ENCODE data around the gene TXNIP.
"Not testable (repeated sequence)": the region's sequence is repeated elsewhere in the genome, so short reads cannot be mapped to it uniquely, and the experiment has no call there.

Gene TXNIP, protein sequence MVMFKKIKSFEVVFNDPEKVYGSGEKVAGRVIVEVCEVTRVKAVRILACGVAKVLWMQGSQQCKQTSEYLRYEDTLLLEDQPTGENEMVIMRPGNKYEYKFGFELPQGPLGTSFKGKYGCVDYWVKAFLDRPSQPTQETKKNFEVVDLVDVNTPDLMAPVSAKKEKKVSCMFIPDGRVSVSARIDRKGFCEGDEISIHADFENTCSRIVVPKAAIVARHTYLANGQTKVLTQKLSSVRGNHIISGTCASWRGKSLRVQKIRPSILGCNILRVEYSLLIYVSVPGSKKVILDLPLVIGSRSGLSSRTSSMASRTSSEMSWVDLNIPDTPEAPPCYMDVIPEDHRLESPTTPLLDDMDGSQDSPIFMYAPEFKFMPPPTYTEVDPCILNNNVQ

DNA sequence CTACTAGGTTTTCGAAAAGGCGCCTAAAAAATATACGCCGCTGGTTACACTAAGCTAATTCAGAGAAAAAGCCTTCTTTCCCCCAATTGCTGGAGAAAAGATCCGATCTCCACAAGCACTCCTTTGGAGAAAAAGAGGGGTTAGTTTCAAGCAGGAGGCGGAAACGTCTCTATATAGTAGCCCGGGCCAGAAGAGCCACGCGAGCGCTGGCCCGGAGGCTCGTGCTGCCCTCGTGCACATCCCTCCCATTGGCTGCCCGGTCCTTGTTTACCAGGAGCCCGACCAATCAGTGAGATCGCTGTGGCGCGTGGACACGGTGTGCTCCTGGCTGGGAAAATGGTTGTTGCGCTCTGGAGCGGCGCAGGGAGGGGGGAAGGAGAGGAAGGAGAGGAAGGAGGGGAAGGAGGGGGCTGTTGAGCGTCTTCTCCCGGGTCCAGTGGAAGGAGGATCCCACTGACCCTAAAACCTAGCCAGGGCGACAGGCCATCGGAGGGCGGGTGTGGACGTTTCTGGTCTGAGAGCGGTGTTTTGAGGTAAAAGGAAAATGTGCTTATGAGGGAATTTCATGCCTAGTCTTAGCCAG is at the start of gene TXNIP:
Gene TXNIP, minus strand, starts transcription at position 147 of the 583 bp plus-strand sequence. CDS start 313 bp downstream, outside the sequence.
- DNase-seq, result peak; percentile 98 to 99

DNA sequence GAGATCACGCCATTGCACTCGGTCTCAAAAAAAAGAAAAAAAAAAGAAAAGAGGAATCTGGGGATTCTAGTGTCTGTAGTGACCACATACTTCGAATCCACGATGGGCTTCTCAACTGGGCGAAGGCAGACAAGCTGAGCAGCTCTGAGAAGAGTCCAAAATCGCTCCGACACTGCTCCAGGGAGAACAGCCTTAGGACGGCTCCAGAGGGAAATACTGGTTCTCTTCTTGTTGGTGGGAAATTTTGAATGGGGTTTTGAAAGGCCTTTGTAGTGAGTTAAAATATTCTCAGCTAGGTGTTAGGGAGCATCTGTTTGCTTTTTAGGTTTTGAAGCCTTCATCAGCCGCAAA is 43.4 kb upstream of the TXNIP start:
- no peak for DNase-seq

DNA sequence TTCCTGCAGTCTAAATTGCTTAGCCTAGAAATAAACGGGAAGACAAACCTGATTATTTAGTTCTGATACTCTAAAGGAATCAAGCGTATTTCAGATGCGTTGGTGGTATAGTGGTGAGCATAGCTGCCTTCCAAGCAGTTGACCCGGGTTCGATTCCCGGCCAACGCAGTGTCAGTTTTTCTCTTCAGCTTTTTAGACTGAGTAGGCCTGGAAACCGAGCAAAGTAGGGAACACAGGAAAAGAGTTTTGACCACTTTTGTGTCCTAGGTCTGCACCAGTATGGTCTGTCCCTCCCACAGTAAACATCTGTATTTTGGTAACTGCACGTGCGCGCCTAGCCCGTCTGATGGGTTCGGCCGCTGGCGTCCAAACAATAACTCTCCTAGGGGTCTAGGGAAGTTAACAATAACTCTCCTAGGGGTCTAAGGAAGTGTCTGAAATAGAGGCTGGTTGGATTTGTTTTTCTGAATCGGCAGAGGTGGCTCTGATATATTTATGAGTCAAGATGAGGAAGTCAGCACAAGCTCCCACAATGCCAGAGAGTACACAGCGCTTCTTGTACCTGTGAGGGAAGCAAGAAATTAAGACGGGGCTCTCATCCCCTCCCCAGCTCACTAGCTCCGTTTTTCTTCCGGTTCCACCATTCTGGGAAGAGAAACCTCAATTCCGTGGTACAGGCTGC is 40.7 kb upstream of the TXNIP start:
- DNase-seq, result peak; percentile 81 to 86

DNA sequence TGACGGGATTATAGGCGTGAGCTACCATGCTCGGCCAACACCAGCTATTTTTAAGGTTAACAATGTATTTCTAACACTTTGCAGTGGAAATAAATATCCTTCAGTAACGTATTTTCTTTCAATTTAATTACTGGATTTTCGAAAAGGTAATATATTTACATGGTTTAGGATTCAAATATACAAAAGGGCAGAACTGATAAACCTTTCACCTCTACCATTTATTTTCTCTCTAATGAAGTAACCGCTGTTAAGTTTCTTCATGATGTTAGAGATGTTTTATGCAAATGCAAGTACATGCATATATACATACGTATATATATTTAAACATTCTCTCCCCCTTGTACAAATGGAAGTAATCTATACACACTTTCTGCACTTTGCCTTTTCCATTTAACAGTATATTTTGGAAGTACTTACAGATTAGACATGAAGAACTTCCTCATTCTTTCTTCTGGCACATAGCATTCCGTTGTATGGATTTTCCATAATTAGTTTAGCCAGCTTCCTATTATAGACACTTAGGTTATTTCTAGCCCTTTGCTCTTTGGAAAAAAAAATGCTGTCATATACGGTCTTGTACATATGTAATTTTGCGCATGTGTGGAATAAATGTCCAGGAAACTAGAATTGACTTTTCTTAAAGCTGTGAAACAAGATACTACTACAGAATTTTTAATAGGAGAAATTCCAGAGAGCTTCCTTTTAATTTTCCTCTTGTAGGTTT is 40.0 kb upstream of the TXNIP start:
- DNase-seq, result peak; percentile 72 to 73

DNA sequence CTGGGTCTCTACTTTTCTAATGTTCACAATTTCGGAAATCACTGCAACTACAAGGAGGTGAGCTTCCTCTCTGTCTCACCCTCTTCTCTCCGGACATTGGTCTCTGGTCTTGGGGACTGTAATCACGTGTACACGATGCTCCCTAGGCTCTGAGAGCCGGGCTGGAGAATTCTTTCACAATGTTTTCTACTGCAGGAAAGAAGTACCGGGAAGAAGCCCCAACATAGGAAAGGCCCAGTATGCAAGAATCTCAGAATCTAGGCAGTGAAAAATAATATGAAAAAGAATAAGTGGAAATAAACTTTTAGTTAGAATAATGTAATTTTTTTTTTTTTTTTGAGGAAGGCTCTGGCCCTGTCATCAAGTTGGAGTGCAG is 38.7 kb upstream of the TXNIP start:
- peak in 1 of 2 experiments; percentile 48 for DNase-seq

DNA sequence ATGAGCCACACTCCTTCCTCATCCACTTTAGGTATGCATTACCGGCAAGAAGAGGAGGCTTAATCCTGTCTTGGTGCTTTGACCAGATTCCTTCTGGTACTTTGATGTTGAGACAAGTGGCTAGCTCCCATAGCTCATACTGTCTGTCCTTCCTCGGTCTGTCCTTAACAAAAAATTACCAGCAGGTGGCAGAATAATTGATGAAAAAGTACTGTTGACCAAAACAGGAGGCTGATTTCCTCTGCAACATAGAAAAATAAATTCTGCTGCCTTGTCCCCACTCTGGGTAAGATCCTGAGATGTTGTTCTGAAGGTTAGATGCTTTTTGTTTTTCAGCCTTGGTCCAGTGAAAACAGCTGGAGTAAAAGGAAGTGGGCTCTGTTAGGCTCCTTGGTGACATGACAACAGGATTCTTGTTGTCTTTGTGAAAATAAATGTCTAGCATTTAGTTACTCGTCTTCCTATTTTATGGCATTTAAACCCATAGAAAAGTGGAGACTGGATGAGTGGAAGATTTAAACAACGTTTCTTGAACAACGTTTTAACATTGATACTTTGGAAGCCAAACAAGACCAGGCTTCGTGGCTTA is 36.3 kb upstream of the TXNIP start:
- DNase-seq, result peak; percentile 63 to 84

DNA sequence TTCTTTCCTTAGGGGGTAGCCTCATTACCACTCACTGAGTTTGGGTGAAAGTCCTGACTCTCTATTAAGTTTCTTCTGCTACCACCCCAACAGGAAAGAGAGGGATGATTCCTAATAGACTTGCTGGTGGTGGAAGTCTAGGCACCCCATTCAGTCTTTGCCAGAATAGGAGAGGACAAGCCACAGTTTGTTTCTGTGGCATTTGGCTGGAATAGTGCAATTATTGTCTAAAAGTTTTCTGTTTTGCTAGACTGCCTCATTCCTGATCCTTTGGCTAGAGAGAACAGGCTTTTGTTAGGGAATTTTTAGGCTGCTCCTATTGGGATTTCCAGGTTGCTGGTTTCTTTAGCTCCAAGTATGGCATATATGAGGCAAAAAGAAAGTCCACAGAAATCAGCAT is 35.1 kb upstream of the TXNIP start:
- DNase-seq, result no peak

DNA sequence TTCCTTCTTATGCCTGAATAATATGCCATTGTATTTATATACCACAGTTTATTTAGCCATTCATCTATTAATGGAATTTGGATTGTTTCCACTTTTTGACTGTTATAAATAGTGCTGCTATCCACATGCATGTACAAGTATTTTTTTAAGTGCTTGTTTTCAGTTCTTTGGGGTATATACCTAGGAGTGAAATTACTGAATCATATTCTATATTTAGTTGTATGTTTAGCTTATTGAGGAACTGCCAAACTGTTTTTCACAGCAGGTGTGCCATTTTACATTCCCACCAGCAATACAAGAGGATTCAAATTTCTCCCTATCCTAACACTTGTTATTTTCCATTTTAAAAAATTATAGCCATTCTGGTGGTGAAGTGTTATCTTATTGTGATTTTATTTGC is 32.7 kb upstream of the TXNIP start:
- no peak for DNase-seq

DNA sequence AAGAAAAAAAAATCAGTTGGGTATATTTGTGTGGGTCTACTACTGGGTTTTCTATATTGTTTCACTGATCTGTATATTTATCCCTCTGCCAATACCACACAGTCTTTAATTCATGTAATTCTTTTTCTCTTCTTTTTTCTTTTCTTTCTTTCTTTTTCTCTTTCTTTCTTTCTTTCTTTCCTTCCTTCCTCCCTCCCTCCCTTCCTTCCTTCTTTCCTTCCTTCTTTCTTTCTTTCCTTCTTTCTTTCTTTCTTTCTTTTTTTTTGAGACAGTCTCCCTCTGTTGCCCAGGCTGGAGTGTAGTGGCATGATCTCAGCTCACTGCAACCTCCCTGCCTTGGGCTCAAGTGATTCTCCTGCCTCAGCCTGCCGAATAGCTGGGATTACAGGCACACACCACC is 30.3 kb upstream of the TXNIP start:
- DNase-seq, result not testable (repeated sequence)

DNA sequence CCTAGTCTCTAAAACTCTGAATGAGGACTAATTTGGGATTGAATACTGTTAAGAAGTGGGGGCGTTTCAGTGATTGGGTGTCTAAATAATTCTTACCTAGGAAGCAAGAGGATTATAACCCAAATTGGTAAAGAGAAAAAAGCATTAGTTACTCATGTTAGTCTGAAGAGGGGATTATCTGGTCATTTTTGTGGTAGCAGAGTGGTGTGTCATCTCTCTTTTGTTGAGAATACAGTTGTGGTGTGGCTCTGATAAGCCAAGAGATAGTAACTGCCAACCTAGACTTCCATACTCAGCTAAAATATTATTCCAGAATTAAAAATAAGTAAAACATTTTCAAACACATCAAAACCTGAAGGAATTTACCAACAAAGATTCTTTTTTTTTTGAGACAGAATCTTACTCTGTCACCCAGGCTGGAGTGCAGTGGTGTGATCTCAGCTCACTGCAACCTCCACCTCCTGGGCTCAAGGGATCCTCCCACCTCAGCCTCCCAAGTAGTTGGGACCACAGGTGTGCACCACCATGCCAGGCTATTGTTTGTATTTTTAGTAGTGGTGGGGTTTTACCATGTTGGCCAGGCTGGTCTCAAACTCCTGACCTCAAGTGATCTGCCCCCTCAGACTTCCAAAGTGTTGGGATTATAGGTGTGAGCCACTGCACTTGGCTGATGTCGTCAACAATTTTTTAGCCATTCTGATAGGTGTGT is 29.6 kb upstream of the TXNIP start:
- DNase-seq, result not testable (repeated sequence)

DNA sequence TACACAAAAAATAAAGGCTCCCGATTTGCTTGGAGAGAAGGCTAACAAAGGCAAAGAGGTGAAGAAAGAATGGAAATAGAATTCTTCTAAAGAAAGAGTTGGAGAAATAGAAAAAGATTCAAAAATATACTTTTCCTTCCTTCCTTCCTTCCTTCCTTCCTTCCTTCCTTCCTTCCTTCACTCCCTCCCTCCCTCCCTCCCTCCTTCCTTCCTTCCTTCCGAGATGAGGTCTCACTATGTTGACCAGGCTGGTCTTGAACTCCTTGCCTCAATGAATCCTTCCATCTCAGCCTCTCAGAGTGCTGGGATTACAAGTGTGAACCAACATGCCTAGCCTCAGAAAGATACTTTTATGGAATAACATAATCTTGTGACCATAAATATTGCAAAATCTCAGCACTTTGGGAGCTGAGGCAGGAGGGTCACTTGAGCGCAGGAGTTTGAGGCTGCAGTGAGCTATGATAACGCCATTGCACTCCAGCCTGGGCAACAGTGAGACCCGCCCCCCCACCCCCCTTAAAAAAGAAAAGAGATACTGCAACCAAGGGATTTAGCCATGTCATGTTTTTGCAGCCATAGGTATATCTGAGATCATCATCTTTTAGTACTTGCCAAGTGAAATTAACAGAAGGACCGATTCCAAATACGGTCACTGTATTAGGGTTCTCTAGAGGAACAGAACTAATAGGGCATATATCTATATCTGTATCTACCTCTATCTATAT is 26.2 kb upstream of the TXNIP start:
- no peak for DNase-seq

DNA sequence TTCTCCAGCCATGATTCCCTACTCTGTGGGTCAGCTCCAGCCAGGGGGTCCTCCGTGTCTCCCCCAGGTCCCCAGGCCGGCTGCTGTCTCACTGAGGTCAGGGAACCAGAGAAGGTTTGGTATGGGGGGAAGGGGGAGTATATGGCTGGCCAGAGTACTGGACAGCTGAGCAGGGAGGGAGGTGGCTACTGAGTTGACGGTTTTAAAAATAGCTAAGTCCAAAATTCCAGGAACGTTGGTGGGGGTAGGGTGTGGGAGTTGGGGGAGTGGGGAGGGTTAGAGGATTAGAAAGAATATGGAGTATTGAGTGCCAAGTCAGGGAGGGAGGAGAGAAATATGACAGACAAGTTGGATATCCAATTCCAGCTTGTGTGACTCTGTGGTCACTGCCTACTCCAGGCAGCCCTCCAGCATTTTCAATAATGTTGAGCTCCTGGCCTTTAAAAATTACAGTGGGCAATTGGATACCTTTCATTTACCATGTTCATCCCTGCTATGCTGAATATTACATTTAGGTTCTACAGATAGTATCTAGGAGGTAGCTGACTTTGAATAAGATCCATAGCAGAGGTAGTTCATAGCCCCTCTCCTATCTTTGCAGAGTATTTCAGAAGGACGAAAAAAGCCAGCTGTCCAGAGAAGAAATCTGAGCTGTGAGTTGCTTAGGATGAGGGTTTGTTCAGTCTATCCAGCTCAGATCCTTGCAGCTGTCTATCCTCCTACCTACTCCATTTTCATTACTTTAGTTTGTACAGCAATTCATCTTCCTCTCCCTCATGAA is 25.4 kb upstream of the TXNIP start, which contains the start of gene HJV:
Gene HJV, minus strand, starts transcription at position 114 of the 781 bp plus-strand sequence. CDS start 1,504 bp downstream, outside the sequence.
- DNase-seq, result no peak

DNA sequence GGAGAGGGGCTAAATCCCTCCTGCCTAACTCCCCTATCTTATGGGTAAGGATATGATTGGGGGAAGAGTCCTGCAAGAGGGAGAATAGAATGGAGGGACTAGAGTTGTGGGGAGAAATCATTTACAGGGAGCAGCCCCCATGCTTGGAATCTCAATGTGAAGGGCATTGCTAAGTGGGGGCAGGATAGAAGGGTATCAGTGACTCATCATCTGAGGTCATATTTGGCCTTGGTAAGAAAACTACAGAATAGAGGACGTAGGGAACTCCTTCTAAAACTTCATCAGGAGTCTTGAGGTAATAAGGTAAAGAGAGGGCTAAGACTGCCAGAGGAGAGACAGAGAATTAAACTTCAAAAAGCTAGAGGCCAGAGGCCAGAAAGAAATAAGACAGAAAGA is 24.7 kb upstream of the TXNIP start:
- DNase-seq, result no peak

DNA sequence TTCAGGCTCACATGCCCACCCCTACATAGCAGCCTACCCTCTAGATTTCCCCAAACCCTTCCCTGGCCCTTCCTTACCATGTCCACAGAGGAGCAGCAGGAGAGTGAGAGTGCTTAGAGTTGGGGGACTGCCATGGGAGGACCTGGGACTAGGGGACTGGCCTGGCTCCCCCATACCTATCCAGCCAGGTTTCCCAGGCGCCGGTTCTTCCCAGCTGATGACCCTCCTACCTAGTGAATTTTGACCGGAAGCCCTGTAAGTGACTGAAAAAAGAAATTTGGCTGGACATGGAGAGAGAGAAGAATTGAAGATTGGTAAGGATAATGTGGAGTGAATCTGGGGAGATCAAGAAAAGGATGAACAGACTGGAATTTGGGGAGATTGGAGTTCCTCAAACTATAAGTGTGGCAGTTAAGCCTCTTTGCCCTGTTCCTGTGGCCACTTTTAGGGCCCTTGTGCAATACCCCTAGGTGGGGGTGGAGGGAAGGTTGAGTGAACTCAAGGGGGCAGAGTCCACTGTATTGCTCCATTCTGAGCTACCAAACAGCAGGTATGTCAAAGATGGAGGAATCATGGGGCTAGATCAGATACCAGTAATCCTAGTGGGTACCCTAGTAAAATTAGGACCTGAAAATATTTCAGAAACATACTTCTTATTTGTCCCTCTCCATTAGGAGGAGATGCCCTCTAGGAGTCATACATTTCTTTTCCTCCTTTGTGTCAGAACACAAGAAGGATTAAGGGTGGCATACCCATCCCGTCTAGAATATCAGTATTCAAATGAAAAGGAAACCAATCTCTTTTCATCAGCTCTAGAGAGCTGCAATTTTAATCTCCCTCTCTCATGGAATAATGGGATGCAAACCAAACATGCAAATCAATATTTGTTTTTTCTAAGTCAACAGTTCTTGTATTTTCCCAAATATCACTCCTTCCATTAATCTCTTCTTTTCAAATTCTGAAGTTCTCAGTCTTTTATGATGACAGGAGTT is 24.0 kb upstream of the TXNIP start:
- no peak for DNase-seq

DNA sequence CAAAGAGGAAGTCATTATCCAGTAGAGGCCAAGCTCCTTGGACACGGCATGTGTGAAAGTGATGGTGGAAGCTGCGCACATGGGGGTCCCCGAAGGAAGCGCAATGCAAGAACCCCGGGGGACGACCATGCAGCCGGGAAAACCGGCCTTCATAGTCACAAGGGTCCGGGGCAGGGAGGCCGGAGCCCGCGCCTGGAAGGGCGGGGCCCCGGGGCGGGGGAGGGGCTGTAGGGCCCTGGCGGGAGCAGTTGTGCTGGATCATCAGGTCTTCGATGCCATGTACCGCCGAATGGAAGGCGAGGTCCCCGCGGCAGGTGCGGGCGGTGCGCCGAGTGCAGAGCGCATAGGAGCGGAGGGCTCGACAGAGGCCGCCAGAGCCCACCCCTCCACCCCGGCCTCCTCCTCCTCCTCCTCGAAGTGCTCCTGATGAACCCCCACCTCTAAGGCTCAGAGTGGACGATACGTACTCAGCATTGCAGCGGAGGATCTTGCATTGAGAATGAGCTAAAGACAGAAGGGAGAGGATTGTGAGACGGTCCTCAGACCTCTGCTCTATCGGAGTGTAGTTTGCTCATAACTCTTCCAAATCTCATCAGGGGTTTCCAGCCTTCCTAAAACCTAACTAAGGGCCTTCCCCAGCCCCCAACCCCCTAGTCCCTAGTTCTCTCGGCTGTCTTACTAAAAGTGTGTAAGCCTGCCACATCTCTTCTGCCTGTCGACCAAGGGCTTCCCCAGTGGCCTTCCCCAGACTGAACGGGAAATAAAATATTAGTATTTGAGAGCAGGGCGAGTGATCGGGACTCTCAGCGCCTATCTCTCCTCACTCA is 23.1 kb upstream of the TXNIP start:
- DNase-seq, result no peak

DNA sequence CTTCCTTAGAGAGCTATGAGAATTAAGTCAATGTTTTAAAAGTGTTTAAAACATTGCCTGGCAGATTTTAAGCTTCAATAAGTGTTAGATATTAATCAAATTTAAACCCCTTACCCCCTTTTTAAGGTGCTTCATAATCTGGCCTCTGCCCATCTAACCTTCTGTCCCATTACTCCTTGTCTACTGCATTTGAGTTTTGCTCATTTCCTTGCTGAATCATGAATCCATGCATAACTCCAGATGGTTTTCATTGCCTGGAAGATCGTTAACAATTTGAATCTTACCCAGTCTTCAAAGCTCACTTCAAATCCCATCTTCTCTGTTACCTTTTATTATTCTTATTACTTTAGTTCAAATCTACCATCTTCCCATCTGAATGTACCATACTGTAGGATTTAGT is 20.5 kb upstream of the TXNIP start:
- no peak for DNase-seq

DNA sequence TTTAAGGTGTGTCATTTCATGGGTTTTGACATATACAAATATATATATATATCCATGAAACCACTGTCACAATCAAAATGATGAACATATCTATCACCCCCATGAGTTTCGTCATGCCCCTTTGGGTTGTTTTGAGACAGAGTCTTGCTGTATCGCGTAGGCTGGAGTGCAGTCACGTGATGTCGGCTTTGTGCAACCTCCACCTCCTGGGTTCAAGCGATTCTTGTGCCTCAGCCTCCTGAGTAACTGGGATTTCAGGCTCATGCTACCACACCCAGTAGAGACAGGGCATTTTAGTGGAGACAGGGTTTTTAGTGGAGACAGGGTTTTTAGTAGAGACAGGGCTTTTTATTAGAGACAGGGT is 17.2 kb upstream of the TXNIP start:
- no peak for DNase-seq

All from Kasumi-1 (cell line).